GM21723 (cell line): ENCODE results near the gene ZNF101.

ENCODE experiments used
- ATAC-seq: cut with Tn5 transposase; IDR thresholded peaks from one replicate; pipeline ENCODE4 v1.9.1; 2021; ENCODE audit warnings: mild to moderate bottlenecking, moderate library complexity; ENCODE audit not compliant: unreplicated experiment

Gene ZNF101

DNA sequence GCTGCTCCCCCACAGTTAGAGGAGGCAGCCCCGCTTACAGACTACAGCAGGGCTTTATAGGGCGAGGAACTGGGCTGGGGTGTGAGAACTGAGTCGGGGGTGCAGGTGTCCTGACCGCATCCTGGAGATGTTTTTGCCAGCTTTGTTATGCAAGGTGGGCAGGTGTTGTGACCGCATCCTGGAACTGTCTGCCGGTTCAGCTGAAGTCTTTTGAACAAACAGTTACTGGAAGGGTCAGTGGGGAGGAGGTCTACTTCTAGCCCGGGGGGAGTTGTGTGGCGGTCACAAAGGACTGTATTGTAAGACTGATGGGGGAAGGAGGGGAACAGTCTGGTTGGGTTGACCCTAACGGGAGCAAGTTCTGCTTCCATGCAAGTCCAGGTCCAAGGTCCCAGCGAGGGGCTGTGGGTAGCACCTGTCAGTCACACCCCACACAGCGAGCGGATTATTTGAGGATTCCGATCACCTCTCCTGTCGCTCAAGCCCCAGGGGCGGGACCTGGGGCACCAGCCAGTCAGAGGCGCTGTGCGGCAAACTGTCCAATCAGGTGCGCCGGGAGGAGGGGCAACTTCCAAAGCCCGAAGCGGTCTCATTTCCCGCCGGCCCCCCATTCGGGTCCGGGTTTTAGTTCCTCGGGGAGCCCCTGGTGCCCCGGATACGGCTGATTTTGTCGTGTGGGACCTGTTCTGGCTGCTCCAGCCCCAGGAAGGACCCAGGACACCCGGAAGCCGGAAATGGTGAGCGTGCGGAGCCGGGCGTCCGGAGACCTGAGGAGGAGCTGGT lies at the start of gene ZNF101:
Gene ZNF101 (plus strand): TSS at position 610 of the 783 bp plus-strand sequence. CDS start 125 bp downstream, at position 735.
- peak; percentile 79 for ATAC-seq

DNA sequence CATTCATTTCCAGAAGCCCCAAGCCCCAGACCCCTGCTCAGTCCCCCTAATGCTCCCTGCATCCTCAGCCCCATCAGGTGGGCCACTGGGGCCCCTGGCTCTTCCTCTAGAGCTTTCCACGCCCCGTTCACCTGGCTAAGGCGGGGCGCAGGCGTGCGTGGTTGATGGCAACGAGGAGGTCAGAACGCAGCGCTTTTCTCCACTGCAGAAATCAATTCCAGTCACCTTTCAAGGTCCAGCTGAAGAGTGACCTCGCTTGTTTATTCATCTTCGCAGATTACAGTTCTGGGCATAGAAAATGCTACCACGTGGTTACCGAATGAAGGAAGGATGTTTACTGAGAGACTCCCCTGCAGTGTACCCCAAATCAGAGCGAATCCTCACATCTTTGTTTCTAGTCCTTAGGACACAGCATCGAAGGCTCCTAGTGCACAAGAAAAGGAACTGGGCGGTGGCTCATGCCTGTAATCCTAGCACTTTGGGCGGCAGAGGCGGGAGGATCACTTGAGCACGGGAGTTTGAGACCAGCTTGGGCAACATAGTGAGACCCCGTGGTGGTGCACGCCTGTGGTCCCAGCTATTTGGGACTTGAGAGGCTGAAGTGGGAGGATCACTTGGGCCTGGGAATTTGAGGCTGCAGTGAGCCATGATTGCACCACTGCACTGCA lies 49.3 kb upstream of the ZNF101 start:
- ATAC-seq: no peak

DNA sequence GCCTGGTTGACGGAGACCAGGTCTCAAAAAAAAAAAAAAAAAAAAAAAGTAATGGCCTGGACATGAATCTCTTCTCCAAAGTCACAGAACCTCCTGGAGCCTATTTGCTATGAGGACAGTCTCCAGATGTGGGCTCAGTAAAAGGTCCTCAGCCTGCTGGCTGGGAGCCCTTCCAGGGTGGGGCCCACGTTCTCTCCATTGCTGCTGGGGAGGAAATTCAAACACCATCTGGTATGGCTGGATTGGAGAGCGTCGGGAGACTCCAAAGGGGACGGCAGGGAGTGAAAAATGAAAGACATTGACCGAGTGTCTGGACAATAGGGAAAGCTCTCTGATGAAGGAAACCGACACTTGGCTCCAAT lies 48.8 kb upstream of the ZNF101 start:
- ATAC-seq: no peak

DNA sequence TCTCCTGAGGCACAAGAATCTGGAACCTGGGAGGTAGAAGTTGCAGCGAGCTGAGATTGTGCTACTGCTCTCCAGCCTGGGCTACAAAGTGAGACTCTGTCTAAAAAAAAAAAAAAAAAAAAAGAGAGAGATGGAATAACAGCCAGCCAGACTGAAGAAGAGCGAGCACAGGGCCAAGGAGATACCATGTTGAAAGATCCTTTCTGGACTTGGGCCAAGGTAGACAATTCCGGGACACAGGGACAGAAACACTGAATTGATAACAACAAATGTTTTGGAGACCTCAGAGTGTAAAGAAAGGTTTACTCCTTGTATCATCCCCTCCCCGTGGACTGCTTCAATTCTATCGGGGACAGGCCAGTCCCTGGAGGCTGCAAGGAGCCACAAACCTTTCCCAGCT lies 45.3 kb upstream of the ZNF101 start:
- no peak for ATAC-seq

DNA sequence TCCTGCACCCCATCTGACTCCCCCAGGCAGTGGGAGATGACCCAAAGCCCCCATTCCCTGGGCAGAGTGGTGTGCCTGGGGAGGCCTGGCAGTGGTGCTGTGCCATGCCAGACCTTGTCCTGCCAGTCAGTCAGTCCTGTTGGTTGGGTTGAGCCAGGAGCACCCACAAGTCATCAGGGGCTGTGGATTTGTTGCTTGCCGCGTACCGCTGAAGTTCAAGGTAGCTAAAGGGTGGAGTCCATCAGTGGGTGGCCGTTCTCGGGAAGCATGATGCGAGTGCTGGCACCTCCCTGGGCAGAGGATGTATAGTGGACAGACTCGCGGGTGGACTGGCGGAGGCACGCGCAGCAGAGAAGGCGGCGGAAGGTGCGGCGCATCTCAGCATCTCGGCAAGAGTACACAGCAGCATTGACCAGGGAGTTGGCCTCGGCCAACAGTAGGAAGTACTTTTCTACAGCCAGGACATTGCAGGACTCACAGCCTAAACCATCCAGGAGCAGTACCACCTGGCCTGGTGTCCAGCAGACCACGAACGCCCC lies 44.5 kb upstream of the ZNF101 start:
- ATAC-seq: no peak

DNA sequence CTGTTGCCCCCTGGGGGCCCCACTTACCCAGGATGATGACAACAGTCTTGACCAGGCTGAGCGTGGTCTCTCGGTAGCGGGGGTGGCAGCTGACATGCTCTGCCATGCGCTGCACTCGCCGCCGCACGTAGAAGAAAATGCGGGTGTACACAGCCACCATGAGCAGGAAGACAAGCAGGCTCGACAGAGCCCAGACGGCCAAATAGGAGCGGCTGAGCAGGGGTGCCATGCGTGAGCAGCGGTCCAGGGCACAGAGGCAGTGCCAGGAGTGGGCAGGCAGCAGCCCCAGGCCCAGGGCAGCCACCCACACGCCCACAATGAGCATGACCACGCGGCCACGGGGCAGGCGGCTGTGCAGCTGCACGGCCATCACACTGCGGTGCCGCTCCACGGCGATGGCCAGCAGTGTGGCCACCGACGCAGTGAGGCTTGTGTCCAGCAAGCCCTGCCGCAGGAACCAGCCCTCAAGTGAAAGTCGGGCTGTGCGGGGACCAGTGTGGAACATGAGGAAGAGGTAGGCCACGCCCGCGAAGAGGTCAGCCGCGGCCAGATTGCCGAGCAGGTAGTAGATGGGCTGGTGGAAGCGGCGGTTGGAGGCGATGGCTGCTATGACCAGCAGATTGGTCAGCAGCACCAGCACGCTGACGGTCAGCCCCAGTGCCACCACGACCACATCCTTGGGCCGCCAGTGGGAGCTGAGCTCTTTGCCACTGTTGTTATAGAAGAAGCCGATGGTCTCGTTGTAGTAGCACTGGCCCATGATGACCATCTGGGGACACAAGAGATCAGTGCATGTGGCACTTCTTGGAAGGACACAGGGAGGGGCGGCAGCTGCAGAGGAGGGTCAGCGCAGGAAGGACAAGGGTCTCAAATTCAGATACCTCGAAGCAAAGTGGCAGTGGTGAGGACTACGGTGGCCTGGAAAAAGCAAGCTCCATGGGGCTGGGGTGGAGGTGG lies 41.8 kb upstream of the ZNF101 start:
- no peak for ATAC-seq

DNA sequence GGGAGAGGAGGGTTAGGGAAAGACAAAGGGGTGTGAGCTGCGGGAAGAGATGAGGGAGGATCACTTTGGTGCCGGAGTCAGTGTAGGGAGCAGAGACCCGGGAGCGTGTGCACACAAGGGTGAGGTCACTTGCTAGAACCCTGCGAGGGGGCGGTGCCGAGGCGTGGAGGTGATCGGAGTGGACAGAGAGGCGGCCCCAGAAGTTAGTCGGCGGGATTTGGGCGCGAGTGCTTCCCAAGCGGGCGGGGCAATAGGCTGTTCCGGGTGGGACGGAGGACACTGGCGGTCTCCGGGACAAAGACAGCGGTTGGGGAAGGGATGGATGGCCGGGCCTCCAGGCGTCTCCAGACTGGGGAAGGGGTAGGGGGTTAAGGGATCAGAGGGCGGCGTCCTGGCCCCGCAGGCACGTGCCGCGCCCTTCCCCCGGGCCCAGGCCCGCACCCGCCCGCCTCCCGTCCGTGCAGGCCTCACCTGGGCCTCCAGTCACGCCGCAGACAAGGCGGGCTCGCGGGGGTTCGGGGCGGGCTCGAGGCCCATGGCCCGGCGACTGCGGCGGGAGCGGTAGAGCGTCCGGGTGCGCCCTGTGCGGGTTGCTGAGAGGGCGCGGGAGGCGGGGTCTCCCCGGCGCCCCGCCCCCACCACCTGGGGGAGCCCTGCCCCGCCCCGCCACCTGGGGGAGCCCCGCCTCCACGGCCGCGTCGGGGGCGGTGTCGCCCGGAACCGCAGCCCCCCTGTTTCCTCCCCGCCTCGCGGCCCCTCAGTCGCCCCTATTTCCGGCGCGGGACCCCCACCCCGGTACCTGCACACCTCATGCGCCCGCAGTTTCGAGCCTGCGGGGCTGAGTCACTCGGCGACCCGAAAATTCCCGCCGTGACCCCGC lies 40.8 kb upstream of the ZNF101 start, which contains the start of gene LPAR2:
Gene LPAR2 (minus strand): TSS at position 600 of the 880 bp plus-strand sequence. CDS start 945 bp downstream, outside the sequence.
- peak; percentile 52 for ATAC-seq

DNA sequence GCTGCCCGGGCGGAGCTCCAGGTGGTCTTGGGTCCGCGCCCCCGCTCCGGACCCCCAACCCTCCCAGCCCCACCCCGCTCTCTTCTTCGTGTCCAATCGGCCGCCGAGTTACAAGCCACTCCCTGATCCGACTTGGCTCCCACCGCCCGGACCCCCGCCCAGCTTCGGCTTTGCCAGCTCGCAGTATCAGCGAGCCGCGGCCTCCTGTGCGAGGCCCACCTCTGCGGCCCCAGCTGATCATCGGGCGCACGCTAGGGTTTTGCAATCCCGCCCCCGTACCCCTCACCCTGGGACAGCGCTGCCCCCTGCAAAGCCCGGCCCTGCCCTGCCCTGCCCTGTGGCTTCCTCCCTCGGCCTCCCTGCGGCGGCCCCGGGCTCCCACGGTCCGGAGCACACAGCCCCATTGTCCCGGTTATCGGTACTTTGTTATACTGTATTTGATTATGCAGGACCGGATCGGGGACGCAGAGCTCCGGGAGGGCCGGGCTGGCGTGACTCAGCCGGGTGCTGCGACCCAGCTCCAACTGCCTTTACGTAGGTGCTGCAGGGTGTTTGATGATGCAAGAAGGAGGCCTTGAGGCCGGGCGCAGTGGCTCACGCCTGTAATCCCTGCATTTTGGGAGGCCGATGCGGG lies 40.0 kb upstream of the ZNF101 start:
- ATAC-seq: peak; percentile 18

DNA sequence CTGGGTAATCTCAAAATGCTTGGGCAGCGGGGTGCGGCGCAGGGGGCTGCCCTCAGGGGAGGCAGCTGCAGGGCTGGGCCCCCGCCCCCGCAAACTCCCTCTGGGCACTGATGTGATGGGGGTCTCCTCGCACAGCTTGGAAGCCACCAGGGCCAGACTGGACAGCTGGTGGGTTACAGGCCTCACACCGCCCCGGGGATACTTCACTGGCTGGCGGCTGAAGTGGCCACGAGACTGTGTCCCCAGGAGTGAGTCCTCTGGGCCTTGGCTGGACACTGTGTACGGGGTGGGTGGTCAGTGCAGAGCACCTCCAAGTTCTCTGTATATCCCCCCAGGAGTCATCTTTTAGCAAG lies 38.6 kb upstream of the ZNF101 start:
- ATAC-seq: no peak

DNA sequence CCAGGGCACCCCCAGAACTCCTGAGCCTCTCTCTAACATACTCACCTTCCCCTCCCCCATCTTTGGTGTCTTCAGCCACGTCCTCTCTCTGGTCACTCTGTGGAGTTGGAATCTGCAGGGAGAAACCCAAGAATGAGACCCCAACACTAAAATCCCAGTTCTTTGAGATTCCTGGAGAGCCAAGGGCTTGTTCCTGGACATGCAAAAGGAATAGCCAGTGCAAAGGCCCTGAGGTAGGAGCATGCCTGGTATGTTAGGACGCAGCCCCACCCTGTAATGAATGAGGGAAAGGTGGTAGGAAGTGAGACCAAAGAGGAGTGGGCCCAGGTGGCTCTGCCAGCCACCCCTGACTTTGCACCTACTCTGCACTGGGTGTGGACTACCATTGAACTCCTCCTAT lies 38.2 kb upstream of the ZNF101 start:
- no peak for ATAC-seq

DNA sequence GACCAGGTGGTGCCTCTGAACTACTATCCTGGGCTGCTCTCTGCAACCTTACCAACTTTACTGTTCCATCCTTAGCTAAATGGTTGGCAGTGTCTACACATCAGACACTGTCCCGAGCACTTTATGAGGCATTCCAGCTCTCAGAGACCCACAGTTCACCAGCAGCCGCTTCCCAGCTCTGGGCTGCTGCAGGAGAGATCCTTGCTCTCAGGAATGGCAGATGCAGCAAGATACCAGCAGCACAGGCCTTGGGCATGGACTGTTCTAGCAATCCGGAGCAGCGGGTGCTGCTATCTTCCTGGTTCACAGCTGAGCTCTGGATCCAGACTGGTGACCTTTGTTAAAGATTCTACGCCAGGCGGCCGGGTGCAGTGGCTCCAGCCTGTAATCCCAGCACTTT lies 37.3 kb upstream of the ZNF101 start:
- no peak for ATAC-seq

DNA sequence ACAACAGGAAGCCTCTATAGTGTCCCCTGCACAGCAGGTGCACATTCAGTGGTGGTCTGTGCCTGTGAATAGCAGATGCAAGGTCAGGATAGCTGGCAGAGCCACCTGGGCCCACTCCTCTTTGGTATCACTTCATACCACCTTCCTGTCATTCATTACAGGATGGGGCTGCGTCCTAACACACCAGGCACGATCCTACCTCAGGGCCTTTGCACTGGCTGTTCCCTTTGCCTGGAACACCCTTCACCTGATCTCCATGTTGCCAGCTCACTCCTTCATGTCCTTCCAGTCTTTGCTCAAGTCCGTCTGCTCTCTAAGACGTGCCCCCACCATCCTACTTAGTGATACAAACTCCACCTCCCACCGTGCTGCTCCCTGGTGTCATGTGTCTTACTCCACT lies 36.0 kb upstream of the ZNF101 start:
- ATAC-seq: no peak

DNA sequence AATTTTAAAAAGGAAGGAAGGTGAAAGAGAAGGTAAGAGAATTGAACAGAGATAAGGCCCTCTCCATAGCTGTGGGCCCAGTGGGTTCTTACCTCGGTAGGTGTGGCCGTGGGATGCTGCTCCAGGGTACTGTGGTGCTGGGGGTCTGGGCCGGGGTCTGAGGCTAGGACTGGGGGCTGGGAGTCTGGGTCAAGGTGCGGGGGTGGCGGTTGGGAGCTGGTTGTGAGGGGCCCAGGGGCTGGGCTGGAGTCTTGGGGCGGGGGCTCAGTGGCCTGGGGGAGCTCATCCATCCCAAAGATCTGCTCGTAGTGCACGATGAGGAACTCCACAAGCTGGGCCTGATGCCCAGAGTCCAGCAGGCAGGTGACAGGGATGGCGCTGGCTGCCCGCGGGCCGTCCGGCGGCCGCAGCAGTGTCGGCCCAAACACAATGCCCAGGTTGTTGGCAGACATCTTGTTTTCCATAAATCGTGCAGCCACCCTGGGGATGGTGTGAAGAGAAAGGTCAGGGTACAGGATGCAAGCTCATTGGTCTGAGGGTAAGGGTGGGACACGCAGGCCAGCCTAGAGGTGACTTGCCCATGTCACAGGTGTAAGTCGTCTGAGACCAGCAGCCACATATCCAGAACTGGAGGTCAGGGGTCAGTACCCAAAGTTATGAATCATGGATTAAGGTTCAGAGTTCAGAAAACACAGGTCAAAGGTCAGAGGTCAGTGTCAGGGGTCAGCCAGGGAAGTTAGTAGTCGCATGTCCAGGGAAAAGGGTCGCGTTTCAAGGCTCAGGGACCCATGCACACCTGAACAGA lies 34.7 kb upstream of the ZNF101 start:
- ATAC-seq: no peak

DNA sequence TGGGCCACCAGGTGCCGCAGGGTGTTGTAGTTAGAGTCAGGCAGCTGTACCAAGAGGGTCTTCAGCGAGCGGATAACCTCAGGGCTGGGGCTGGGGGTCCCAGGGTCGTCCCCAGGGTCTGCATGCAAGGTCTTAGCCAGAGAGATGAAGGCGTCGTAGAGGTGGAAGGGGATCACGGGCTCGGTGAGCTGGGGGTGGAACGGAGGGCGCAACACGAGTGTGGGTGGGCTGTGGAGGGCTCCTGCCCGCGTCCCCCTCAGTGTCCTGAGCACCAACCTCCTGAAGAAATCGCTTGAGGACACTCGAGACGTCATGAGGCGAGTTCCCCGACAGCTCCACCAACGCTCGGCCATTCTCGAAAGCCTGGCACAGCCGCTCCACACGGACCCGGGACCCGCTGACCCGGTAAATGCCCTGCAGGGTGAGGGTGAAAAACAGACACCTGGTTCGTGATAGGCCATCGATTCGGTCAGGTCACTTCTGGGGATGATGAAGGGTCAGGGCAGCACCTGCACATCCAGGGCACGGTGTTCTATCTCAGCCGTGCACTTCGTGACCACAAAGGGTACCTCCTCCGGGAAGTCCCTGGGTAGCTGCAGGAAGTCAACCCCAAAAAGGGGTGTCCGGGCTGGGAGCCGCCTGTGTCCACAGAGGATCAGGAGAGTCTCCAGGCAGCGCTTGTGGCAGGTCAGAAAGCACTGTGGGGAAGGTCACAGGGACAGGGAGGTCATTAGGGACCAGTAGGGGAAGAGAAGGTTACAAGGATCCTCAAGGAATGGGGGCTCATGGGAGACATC lies 33.9 kb upstream of the ZNF101 start:
- ATAC-seq: no peak

DNA sequence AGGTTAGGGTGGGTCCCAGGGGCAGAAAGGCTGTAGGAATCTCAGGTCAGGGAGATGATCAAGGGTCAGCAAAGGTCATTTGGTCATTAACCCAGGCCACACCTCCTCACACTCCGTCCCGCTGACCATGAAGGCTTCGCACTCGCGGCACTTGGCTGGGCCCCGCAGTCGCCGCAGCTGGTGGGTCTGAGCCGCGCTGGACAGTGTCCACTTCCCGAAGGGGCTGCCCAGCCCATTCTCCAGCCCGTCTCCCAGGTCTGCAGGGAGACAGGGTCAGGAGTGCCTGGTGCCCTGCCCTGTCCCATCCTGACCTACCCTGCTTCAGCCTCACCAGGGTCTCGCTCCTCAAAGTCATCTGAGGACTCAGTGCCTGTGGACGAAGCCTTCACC lies 33.3 kb upstream of the ZNF101 start:
- ATAC-seq: no peak

DNA sequence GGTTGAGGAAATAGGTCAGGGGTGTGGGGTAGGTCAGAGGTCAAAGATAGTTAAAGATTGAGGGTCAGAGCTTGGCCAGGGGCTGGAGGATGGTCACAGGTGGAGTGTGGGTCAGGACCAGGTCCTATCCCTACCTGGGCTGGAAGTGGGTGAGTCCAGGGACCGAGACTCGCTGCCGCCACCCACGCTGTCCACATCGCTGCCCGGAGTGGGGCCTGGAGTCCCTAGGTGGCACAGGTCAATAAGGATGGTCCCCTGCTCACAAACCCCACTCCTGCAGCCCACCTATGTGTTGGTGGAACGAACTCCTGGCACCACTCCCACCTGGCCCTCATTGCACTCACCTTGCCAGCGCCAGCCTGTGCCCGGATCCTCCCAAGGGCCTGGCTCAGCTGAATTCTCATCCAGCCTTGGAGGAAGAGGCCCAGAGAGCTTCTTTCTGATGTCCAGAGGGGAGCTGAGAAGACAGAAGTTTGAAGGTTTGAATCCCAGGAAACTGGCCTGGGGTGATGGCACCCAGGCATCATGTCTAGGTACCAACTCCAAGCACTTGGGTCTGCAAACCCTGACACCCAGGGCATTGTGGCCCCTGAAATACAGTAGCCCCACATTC lies 32.0 kb upstream of the ZNF101 start:
- no peak for ATAC-seq

DNA sequence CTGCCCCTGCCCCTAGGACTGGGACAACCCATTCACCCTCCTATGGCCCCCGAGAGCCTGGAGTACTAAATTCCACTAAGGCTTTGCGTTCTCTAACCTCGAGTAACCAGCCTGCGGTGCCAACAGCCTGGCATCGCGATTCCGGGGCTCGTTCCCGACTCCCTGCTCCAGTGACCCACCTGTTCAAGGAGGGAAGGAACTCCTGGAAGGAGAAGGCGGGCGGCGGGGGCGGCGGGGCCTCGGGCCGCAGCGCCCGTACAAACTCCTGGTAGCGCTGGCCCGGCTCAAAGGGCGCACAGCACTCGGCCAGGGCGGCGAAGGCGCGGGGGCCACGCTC lies 31.5 kb upstream of the ZNF101 start:
- ATAC-seq: no peak
